GM21515 (cell line): ENCODE results near the gene POLR3K.

ENCODE experiments used
- ATAC-seq: cut with Tn5 transposase; IDR thresholded peaks from one replicate; pipeline ENCODE4 v1.9.1; 2021; ENCODE audit not compliant: unreplicated experiment

POLR3K gene

DNA sequence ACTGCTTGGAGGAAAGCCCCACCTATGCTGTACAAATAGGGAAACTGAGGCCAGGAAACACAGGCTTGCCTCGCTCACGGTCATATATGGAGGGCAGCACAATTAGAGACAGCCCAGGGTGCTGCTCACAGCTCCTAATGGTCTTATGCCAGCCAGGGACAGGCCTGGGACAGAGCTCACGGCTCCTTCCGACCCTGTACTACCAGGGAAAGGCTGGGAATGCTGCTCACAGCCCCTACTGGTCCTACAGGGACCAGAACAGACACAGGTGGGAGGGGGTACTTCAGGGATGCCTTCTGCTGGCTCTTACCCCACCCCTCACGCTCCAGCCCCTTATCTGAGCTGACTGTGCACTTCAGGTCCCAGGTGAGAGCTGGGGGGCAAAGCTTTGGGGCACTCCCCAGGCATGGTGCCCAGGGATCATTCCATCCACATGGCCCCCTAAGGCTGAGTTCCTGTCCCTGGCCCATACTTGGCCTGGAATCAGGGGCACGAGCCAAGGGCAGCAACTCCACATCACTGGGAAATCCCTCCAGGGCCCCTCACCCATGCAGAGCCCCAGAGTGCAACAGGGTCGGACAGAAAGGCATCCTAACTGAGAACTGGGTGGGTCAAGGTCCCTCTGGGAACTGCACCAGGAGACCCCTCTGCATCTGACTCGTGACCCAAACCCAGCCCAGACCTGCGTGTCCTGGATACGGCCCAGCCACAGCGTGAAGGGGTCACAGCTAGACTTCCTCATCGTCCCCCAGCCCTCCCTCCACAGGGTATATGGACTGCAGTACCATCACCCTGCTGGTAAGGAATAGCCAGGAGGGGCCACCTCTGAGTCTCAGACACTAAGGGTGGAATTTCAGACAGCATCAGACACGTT is 13.1 kb upstream of the POLR3K start:
- ATAC-seq: no peak

DNA sequence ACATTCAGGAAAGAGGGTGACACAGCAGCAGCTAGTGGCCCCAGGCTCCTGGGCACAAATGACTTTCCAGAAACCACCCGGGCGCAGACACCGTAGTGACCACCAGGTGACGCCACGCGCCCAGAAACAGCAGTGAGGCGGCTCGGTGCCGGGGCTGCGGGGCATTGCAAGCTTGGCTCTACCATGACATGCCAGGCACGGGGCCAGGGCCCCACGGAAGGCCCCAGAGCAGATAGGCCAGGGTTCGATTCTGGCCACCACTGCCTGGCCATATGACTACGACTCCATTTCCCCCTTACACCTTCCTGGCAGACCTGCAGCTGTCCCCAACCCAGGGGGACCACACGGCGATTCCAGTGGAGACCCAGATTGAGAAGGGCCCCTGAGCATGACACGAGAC is 12.3 kb upstream of the POLR3K start:
- no peak for ATAC-seq

- ATAC-seq: no peak
Measured at GRCh38 chr16:64914-65255, 11.5 kb upstream of the POLR3K start.

- no peak for ATAC-seq
Measured at GRCh38 chr16:63998-64913, 10.8 kb upstream of the POLR3K start.

DNA sequence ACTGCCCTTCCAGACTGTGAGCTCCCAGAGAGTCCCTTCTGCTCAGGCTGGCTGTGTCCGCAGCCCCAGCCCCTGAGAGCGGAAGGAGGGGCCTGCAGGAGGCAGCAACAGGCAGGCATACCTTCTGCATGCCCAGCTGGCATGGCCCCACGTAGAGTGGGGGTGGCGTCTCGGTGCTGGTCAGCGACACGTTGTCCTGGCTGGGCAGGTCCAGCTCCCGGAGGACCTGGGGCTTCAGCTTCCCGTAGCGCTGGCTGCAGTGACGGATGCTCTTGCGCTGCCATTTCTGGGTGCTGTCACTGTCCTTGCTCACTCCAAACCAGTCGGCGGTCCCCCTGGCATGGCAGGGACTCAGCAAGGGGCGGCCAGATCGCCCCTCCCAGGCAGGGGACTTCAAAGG is 10.1 kb upstream of the POLR3K start:
- no peak for ATAC-seq

- no peak for ATAC-seq
Measured at GRCh38 chr16:62968-63391, 9.6 kb upstream of the POLR3K start.

- no peak for ATAC-seq
Measured at GRCh38 chr16:62283-62967, 9.0 kb upstream of the POLR3K start.

DNA sequence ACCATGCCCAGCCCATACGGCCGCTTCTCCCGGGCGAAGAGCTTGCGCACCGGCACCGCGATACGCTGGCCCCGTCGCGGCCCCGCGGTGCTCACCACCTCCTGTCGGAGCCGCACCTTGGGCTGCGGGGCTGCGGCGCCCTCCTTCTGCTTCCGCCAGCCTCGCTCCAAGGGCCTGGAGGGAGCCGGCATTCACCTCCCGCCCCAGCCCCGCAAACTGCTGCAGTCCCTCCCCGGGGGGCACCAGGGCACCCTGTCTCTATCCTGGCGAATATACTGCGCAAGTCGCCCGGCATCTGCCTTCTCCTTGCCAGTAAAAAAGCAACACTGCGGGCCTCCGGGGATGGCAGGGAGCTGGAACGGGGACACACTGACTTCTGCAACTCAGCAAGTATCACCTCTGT is 8.5 kb upstream of the POLR3K start:
- ATAC-seq: no peak

- ATAC-seq: no peak
Measured at GRCh38 chr16:60929-61878, 7.8 kb upstream of the POLR3K start.

DNA sequence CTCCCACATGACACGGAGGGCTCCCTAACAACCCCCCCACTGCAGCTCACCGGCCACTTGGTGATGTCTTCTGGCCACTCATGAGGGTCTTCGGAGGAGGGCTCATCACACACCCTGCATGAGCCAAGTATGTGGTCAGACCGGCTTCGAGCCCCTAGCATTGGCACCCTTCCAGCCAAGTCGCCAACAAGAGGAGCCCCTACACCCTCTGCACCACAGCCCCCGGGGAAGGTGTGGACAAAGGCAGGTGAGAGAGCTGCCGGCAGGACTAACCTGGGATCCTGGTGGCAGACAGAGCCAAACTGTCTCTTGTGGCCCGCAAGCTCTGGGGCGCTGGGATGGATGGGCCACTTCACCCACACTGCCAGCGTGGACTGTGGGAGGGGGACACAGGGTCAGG is 6.8 kb upstream of the POLR3K start:
- ATAC-seq: no peak

GRCh38 chr16:59440-60059 is 6.1 kb upstream of the POLR3K start:
- ATAC-seq: no peak

DNA sequence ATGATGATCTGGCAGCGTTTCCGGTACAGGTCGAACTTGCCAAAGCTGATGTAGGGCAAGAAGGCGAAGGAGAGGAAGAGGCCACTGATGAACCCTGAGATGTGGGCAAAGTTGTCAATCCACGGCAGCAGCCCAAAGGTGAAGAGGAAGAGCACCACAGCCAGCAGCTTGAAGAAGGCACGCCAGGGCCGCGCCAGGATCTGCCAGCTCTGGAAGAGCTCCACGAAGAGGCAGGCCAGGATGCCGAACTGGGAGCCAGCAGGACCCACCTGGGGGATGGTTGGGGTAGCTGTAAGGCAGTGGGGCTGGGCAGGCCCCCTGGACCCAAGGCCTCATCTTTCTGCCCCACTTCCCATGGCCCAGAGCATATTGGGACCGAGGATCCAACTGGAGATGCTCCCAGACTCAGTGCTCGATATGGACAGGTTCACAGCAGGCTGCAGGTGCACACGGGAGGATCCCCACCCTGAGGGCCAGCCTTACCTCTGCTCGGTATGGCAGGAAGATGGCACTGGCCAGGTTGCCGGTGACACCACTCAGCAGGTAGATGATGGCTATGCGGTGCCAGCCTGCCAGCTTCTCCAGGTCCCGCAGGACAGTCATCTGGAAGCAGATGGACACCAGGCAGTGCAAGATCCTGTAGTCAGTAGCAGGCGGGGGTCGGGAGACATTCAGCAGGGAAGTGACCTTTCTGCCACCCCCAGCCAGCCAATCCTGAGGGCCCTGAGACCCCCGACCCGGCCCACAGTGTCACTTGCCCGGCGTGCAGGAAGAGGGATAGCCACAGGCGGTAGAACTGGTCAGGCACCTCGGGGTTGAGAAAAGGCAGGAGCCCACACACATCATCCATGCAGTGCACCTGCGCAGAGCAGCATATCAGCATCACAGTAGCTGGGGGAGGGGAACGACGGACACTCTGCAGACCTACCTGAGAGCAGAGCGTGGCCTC is 5.4 kb upstream of the POLR3K start:
- no peak for ATAC-seq

DNA sequence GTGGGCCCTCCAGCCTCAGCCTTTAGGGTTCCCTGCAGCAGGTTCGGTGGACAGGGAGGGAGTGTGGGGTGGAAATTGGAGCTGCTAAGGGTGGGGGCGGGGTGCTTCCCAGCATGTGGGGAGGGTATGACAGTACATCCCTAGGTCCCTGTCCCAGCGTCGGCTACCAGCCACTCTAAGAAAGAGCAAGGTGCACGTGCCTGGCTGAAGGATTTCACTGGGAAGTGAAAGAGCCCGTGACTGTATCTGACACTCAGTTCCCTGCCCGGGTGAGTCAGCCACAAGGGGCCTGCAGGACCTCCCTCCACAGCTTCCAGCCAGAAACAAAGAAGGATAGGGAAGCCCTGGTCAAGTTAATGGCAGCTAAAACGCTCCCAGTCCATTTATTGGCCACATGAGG is 4.3 kb upstream of the POLR3K start:
- no peak for ATAC-seq

DNA sequence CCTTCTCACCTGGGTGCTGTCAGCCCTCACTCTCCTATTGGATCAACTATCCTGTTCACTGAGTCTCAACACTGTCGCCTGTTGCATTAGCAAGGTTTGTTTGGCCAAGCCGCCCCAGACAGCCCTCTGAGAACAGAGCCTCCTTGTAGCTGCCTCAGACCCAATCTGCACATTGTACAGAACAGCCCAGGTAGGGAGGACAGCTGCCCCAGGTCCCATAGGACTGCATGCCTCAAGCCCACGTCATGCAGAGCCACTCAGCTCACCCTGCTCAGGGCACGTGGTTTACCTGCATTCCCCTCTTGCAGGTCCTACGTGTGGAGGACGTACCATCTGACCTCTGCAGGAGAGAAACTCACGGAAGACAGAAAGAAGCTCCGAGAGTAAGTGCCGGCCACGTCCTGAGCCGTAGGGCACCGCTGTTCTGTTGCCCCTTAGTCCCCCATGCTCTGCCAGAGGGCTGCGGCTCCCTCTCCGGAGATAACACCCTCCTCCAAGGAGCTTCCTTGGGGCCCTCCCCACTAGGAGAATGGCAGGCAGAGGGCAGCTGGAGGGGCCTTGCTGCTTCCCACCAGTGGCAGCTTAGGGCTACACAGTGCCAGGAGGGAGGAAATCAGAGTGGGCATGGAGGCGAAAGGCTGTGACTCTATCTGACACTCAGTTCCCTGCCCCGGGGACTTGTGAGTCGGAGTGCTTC is 3.0 kb upstream of the POLR3K start:
- no peak for ATAC-seq

GRCh38 chr16:55571-56136 is 2.2 kb upstream of the POLR3K start:
- ATAC-seq: no peak

DNA sequence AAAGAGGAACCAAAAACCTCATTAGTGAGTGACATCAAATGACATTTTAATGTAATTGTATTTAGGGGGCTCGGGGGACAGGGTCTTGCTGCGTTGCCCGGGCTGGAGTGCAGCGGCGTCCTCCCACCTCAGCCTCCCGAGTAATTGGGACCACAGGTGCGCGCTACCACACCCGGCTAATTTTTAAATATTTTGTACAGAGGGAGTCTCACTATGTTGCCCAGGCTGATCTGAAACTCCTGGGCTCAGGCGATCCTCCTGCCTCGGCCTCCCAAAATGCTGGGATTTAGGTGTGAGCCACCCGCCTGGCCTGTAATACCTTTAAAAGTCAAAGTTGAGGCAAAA is 801 bp upstream of the POLR3K start:
- no peak for ATAC-seq

GRCh38 chr16:50769-51591 is 2.4 kb downstream of the POLR3K start:
- ATAC-seq: no peak
